Liver (tissue), 9 donors: Measurements from ENCODE around the gene SEPTIN1. TPM values are rescaled to one million over a fixed set of nuclear protein-coding genes. Genes with fewer than 3 reads are reported as not detected.

Source experiments
- DNase-seq: peaks from one replicate; pipeline ENCODE4 v3.0.0-alpha.2; 2017; ENCODE audit warnings: low spot score
- H3K27ac ChIP-seq, 2 donors: one replicate each; pipeline ENCODE4 v1.7.0; 2013; ENCODE audit warnings: inconsistent platforms in 2 of 2, low read length in 2 of 2, control low read depth in 1 of 2, low read depth in 1 of 2, mild to moderate bottlenecking in 1 of 2
- H3K27me3 ChIP-seq, 4 donors: one replicate each; pipeline versions ENCODE4 v1.6.1 to v1.7.0; 2013; ENCODE audit warnings: low read length in 3 of 4, inconsistent platforms in 1 of 4, mild to moderate bottlenecking in 1 of 4, moderate library complexity in 1 of 4; ENCODE audit not compliant: control insufficient read depth in 4 of 4, insufficient read depth in 4 of 4
- H3K36me3 ChIP-seq, 4 donors: one replicate each; pipeline versions ENCODE4 v1.6.1 to v1.7.0; 2013; ENCODE audit warnings: low read length in 3 of 4, mild to moderate bottlenecking in 3 of 4, low read depth in 1 of 4, moderate library complexity in 1 of 4; ENCODE audit not compliant: control insufficient read depth in 4 of 4, insufficient read depth in 3 of 4
- H3K4me1 ChIP-seq, 4 donors: one replicate each; pipeline versions ENCODE4 v1.6.1 to v1.7.0; 2013; ENCODE audit warnings: low read length in 3 of 4, mild to moderate bottlenecking in 3 of 4, moderate library complexity in 1 of 4; ENCODE audit not compliant: control insufficient read depth in 4 of 4, insufficient read depth in 4 of 4
- H3K4me3 ChIP-seq, 3 donors: one replicate each; pipeline versions ENCODE4 v1.6.1 to v1.7.0; 2013; ENCODE audit warnings: low read length in 3 of 3, control low read depth in 1 of 3, low read depth in 1 of 3, mild to moderate bottlenecking in 1 of 3
- H3K9ac ChIP-seq, 2 donors: one replicate each; pipeline ENCODE4 v1.7.0; 2013; ENCODE audit warnings: low read length in 2 of 2, mild to moderate bottlenecking in 2 of 2, moderate library complexity in 2 of 2, control low read depth in 1 of 2, low read depth in 1 of 2
- H3K9me3 ChIP-seq, 4 donors: one replicate each; pipeline versions ENCODE4 v1.6.1 to v1.7.0; 2013; ENCODE audit warnings: low read length in 3 of 4; ENCODE audit not compliant: control insufficient read depth in 4 of 4
- ATF3 ChIP-seq: IDR thresholded peaks from 2 replicates; pipeline ENCODE4 v1.6.1; 2016; ENCODE audit warnings: antibody characterized with exemption
- CTCF ChIP-seq: fragments of 150-350 bp; IDR thresholded peaks from 2 replicates; pipeline ENCODE4 v1.5.1; 2017; ENCODE audit warnings: improper control_type of control experiment, low read depth, low read length; ENCODE audit not compliant: missing input control
- EGR1 ChIP-seq, 2 donors: IDR thresholded peaks; 2 replicates each; pipeline ENCODE4 v1.6.1; 2016 to 2018; ENCODE audit warnings: antibody characterized with exemption in 2 of 2, low read depth in 2 of 2
- FOXA1 ChIP-seq: IDR thresholded peaks from 2 replicates; pipeline ENCODE4 v1.6.1; 2016; ENCODE audit warnings: antibody characterized with exemption
- FOXA2 ChIP-seq: IDR thresholded peaks from 2 replicates; pipeline ENCODE4 v1.6.1; 2016; ENCODE audit warnings: antibody characterized with exemption
- GABPA ChIP-seq, 2 donors: IDR thresholded peaks in 1 of 2; conservative IDR thresholded peaks in 1 of 2; 2 replicates each; pipeline ENCODE4 v1.6.1; 2016; ENCODE audit warnings: antibody characterized with exemption in 2 of 2, mild to moderate bottlenecking in 1 of 2, moderate library complexity in 1 of 2
- HNF4A ChIP-seq, 2 donors: conservative IDR thresholded peaks; 2 replicates each; pipeline ENCODE4 v1.6.1; 2016; ENCODE audit warnings: antibody characterized with exemption in 2 of 2, mild to moderate bottlenecking in 2 of 2
- HNF4G ChIP-seq: IDR thresholded peaks from 2 replicates; pipeline ENCODE4 v1.6.1; 2016; ENCODE audit warnings: antibody characterized with exemption
- JUND ChIP-seq, 2 donors: IDR thresholded peaks; 2 replicates each; pipeline ENCODE4 v1.6.1; 2016; ENCODE audit warnings: antibody characterized with exemption in 2 of 2
- MAX ChIP-seq: IDR thresholded peaks from 2 replicates; pipeline ENCODE4 v1.6.1; 2016; ENCODE audit warnings: antibody characterized with exemption
- NR2F2 ChIP-seq: IDR thresholded peaks from 2 replicates; pipeline ENCODE4 v1.6.1; 2016; ENCODE audit warnings: antibody characterized with exemption
- RAD21 ChIP-seq, 2 donors: IDR thresholded peaks; 2 replicates each; pipeline ENCODE4 v1.6.1; 2016; ENCODE audit warnings: antibody characterized with exemption in 2 of 2, mild to moderate bottlenecking in 2 of 2
- REST ChIP-seq: IDR thresholded peaks from 2 replicates; pipeline ENCODE4 v1.6.1; 2016; ENCODE audit warnings: antibody characterized with exemption, mild to moderate bottlenecking
- RXRA ChIP-seq, 2 donors: IDR thresholded peaks; 2 replicates each; pipeline ENCODE4 v1.6.1; 2017 to 2018; ENCODE audit warnings: antibody characterized with exemption in 2 of 2, mild to moderate bottlenecking in 1 of 2
- SP1 ChIP-seq: IDR thresholded peaks from 2 replicates; pipeline ENCODE4 v1.6.1; 2018; ENCODE audit warnings: antibody characterized with exemption, mild to moderate bottlenecking
- TAF1 ChIP-seq: conservative IDR thresholded peaks from 2 replicates; pipeline ENCODE4 v1.6.1; 2016; ENCODE audit warnings: antibody characterized with exemption, mild to moderate bottlenecking
- YY1 ChIP-seq: IDR thresholded peaks from 2 replicates; pipeline ENCODE4 v1.6.1; 2016; ENCODE audit warnings: antibody characterized with exemption, mild to moderate bottlenecking
- ZBTB33 ChIP-seq: IDR thresholded peaks from 2 replicates; pipeline ENCODE4 v1.6.1; 2016; ENCODE audit warnings: antibody characterized with exemption
- WGBS: extraction: QIAGEN DNeasy Blood & Tissue Kit; methylation state at CpG from one replicate; pipeline ENCODE4 v1.1.7; 2013; 5-methylcytosine and 5-hydroxymethylcytosine counted together
- polyA plus RNA-seq, 2 donors: library from polyadenylated mRNA; stranded (reverse) in 1 of 2; unstranded in 1 of 2; fragments of 200-250 nt in 1 of 2; fragments of >200 nt in 1 of 2; fragmentation: Nextera tagmentation in 1 of 2; extraction: Ambion mirVana in 1 of 2; gene quantifications; one replicate each; pipeline versions ENCODE4 v1.2.1 to v1.2.3, GENCODE V29; 2013 to 2015
- total RNA-seq, 2 donors: library from RNA; depleted of rRNA; stranded (reverse); fragments of >200 nt; gene quantifications; one replicate each; pipeline ENCODE4 v1.2.3, GENCODE V29; 2014
- donor health status: healthy.
- donor health status: healthy.
- donor health status: healthy.
- donor health status: healthy.
- donor health status: healthy.

The SEPTIN1 gene
- total and polyA plus RNA-seq, 4 donors: 0.42 to 2.8 (median 1.2) TPM

GRCh38 chr16:30399435-30400186 is 17.2 kb upstream of the SEPTIN1 start:
- TF ChIP-seq ZBTB33: no peak
- no peak for TF ChIP-seq EGR1 (IDR thresholded peaks at IDR 0.05; ENCODE audit: low read depth in 2 of 2)
- no peak for TF ChIP-seq JUND (IDR thresholded peaks at IDR 0.05)
- TF ChIP-seq RXRA (IDR thresholded peaks at IDR 0.05): no peak
- no peak for DNase-seq
- Histone ChIP-seq H3K36me3 (peaks cover 0 to 3% (median 1%) of the 10 kb centered on the region in 4 donors), H3K9ac (peak overlapping the region in 1 of 2 donors; percentile 39), H3K9me3 (no peaks in the 10 kb centered on the region), H3K4me1 (peaks cover 6 to 34% (median 23%) of the 10 kb centered on the region in 4 donors), H3K27me3 (no peaks in the 10 kb centered on the region), H3K27ac (peak overlapping the region; percentile 63 to 87), H3K4me3 (peak overlapping the region; percentile 61 to 85 (median 76))
- 22% methylated on average over 12 of the region's 12 CpGs for WGBS

- no peaks in the 10 kb centered on the region for H3K27me3 ChIP-seq
- TF ChIP-seq FOXA1 (no peak), TAF1 (no peak), HNF4A (conservative IDR thresholded peaks at IDR 0.05) (no peak), RXRA (IDR thresholded peaks at IDR 0.05) (no peak), HNF4G (no peak), ATF3 (no peak), FOXA2 (no peak), RAD21 (IDR thresholded peaks at IDR 0.05) (no peak), NR2F2 (no peak), GABPA (IDR thresholded peaks at IDR 0.05 in 1 of 2, conservative IDR thresholded peaks at IDR 0.05 in 1 of 2) (no peak), EGR1 (IDR thresholded peaks at IDR 0.05; ENCODE audit: low read depth in 2 of 2) (no peak), YY1 (no peak), JUND (IDR thresholded peaks at IDR 0.05) (no peak), MAX (no peak), SP1 (no peak), CTCF (no peak), REST (no peak), ZBTB33 (no peak)
- H3K27ac ChIP-seq: no peak overlapping the region
- peaks cover 8 to 37% (median 24%) of the 10 kb centered on the region in 4 donors for H3K4me1 ChIP-seq
- DNase-seq: no peak
- WGBS: 86% methylated on average over 23 of the region's 23 CpGs
- H3K36me3 ChIP-seq: peaks cover 0 to 3% (median 1%) of the 10 kb centered on the region in 4 donors
- H3K4me3 ChIP-seq: no peak overlapping the region
- H3K9ac ChIP-seq: no peak overlapping the region
- no peaks in the 10 kb centered on the region for H3K9me3 ChIP-seq
These were observed 16.5 kb upstream of the SEPTIN1 start for GRCh38 chr16:30398661-30399434.
